HG03565 (cell line): ENCODE results near the gene MARCHF7.

Source experiments
- ATAC-seq: cut with Tn5 transposase; IDR thresholded peaks from one replicate; pipeline ENCODE4 v1.9.1; 2021; ENCODE audit warnings: mild to moderate bottlenecking, moderate library complexity; ENCODE audit not compliant: unreplicated experiment

MARCHF7 gene

GRCh38 chr2:159760326-159760725 lies 48.0 kb downstream of the MARCHF7 start:
- no peak for ATAC-seq

- ATAC-seq: no peak
These were observed 49.8 kb downstream of the MARCHF7 start for GRCh38 chr2:159762075-159762474.
